HEK293 (cell line): ENCODE data around the gene RASL11B.

ENCODE experiments used
- CTCF ChIA-PET: fragments of 350-600 bp; formaldehyde crosslinking; extraction: SDS; loops from one replicate; lab custom pipeline; 2021; ENCODE audit warnings: antibody characterized with exemption; lab: Yijun Ruan, JAX
- POLR2A ChIA-PET: fragments of 300-600 bp; formaldehyde crosslinking; extraction: SDS; loops from one replicate; lab custom pipeline; 2020; ENCODE audit warnings: antibody characterized with exemption, inconsistent platforms; lab: Yijun Ruan, JAX
- H3K27ac ChIP-seq: fragments of 200-500 bp; sonication (Bioruptor generic); 2 replicates; pipeline ENCODE4 v1.5.1; 2014; ENCODE audit warnings: low read depth, low read length, control low read depth, inconsistent platforms; ENCODE audit errors: extremely low read depth
- H3K36me3 ChIP-seq, 2 experiments: fragments of 200-500 bp in 1 of 2; sonication (Bioruptor generic) in 1 of 2; 1 replicate in 1 of 2; 2 replicates in 1 of 2; pipeline ENCODE4 v1.5.1; 2014 to 2017; ENCODE audit warnings: inconsistent platforms in 2 of 2, low read length in 2 of 2; ENCODE audit not compliant: control insufficient read depth in 2 of 2, insufficient read depth in 1 of 2
- H3K4me1 ChIP-seq: fragments of 200-500 bp; sonication (Bioruptor generic); 2 replicates; pipeline ENCODE4 v1.5.1; 2014; ENCODE audit warnings: mild to moderate bottlenecking, low read length, inconsistent platforms; ENCODE audit not compliant: control insufficient read depth, insufficient read depth
- H3K4me3 ChIP-seq: 2 replicates; pipeline ENCODE4 v1.5.1; 2011; ENCODE audit warnings: low read depth, mild to moderate bottlenecking, control low read depth, low read length, moderate library complexity
- H3K9me3 ChIP-seq: fragments of 200-500 bp; sonication (Bioruptor generic); 2 replicates; pipeline ENCODE4 v1.5.1; 2014; ENCODE audit warnings: low read depth, low read length, inconsistent platforms; ENCODE audit not compliant: control insufficient read depth, insufficient read depth
- EGR2 ChIP-seq: fragments of 450-650 bp; formaldehyde crosslinking; IDR thresholded peaks from 2 replicates; pipeline ENCODE4 v1.5.1; 2016; ENCODE audit warnings: low read depth, missing biosample characterization, missing genetic modification characterization
- GLI4 ChIP-seq: fragments of 450-650 bp; formaldehyde crosslinking; IDR thresholded peaks from 2 replicates; pipeline ENCODE4 v1.5.1; 2016; ENCODE audit warnings: missing biosample characterization, missing genetic modification characterization
- SCRT2 ChIP-seq: fragments of 450-650 bp; formaldehyde crosslinking; IDR thresholded peaks from 2 replicates; pipeline ENCODE4 v1.5.1; 2016; ENCODE audit warnings: missing biosample characterization, missing genetic modification characterization
- ZBTB10 ChIP-seq: fragments of 450-650 bp; formaldehyde crosslinking; IDR thresholded peaks from 2 replicates; pipeline ENCODE4 v1.5.1; 2016; ENCODE audit warnings: missing biosample characterization, missing genetic modification characterization
- ZBTB11 ChIP-seq: fragments of 450-650 bp; formaldehyde crosslinking; conservative IDR thresholded peaks from 2 replicates; pipeline ENCODE4 v1.5.1; 2016; ENCODE audit warnings: low read depth, missing biosample characterization, missing genetic modification characterization
- ZBTB48 ChIP-seq: fragments of 450-650 bp; formaldehyde crosslinking; IDR thresholded peaks from 2 replicates; pipeline ENCODE4 v1.5.1; 2016; ENCODE audit warnings: missing biosample characterization, missing genetic modification characterization
- ZFHX2 ChIP-seq: fragments of 450-650 bp; formaldehyde crosslinking; conservative IDR thresholded peaks from 2 replicates; pipeline ENCODE4 v1.5.1; 2016; ENCODE audit warnings: missing biosample characterization, missing genetic modification characterization
- ZNF350 ChIP-seq: fragments of 450-650 bp; formaldehyde crosslinking; IDR thresholded peaks from 2 replicates; pipeline ENCODE4 v1.5.0; 2017; ENCODE audit warnings: missing biosample characterization, mild to moderate bottlenecking, missing genetic modification characterization
- ZNF398 ChIP-seq: fragments of 450-650 bp; formaldehyde crosslinking; IDR thresholded peaks from 2 replicates; pipeline ENCODE4 v1.5.1; 2017; ENCODE audit warnings: missing biosample characterization, missing genetic modification characterization
- ZNF658 ChIP-seq: fragments of 450-650 bp; formaldehyde crosslinking; IDR thresholded peaks from 2 replicates; pipeline ENCODE4; 2016; ENCODE audit warnings: missing biosample characterization, missing genetic modification characterization
- ZNF843 ChIP-seq: fragments of 450-650 bp; formaldehyde crosslinking; IDR thresholded peaks from 2 replicates; pipeline ENCODE4 v1.5.1; 2016; ENCODE audit warnings: missing biosample characterization, missing genetic modification characterization
- ZSCAN23 ChIP-seq: fragments of 450-650 bp; formaldehyde crosslinking; IDR thresholded peaks from 2 replicates; pipeline ENCODE4 v1.5.1; 2016; ENCODE audit warnings: missing biosample characterization, missing genetic modification characterization
- TF ChIP-seq, protein P1 (sequence below): fragments of 450-650 bp; formaldehyde crosslinking; IDR thresholded peaks from 2 replicates; pipeline ENCODE4 v1.5.1; 2016; ENCODE audit warnings: missing biosample characterization, missing genetic modification characterization

The RASL11B gene

GRCh38 chr4:52883707-52884669, 21.9 kb downstream of the RASL11B start:
- no peak overlapping the region for H3K27ac ChIP-seq
- no peaks in the 10 kb centered on the region for H3K36me3 ChIP-seq
- CTCF ChIA-PET: interaction anchor here (1.4 kb wide), 1 partner anchor 20 kb away, joined by 4 read pairs; no protein-coding TSS in a partner anchor
- TF ChIP-seq ZNF843 (tag by site-specific recombination): no peak
- peak; percentile 48; the same call in 1 of the 2 replicates for TF ChIP-seq EGR2 (tag by site-specific recombination)
- TF ChIP-seq ZFHX2 (tag by site-specific recombination): peak; percentile 34
- H3K4me3 ChIP-seq: no peak overlapping the region
- POLR2A ChIA-PET: no interaction called here
- no peaks in the 10 kb centered on the region for H3K9me3 ChIP-seq
- no peaks in the 10 kb centered on the region for H3K4me1 ChIP-seq

DNA sequence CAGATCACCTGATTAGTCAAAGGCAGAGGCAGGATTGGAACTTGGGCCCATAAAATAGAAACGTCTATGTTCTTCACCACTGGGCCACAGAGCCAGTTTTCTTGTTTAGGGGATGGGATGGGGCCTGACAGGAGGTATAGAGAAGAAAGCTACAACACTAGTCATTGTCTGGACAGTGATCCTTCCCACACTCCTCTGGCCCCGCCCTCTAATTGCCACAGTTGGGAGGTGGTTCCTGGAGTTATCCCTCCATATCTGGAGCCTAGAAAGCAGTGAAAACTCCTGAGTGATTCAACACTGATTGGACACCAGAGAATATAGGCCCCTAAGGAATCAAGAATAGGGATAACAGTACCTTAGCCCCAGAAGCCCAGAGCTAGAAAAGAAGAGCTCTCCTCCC, 22.9 kb downstream of the RASL11B start:
- CTCF ChIA-PET: no interaction called here
- Histone ChIP-seq H3K36me3 (no peaks in the 10 kb centered on the region), H3K9me3 (no peaks in the 10 kb centered on the region), H3K4me3 (no peak overlapping the region), H3K4me1 (no peaks in the 10 kb centered on the region), H3K27ac (no peak overlapping the region)
- POLR2A ChIA-PET: interaction anchor here (1.0 kb wide), 1 partner anchor 173 kb away, joined by 3 read pairs; no protein-coding TSS in a partner anchor
- TF ChIP-seq, protein P1, sequence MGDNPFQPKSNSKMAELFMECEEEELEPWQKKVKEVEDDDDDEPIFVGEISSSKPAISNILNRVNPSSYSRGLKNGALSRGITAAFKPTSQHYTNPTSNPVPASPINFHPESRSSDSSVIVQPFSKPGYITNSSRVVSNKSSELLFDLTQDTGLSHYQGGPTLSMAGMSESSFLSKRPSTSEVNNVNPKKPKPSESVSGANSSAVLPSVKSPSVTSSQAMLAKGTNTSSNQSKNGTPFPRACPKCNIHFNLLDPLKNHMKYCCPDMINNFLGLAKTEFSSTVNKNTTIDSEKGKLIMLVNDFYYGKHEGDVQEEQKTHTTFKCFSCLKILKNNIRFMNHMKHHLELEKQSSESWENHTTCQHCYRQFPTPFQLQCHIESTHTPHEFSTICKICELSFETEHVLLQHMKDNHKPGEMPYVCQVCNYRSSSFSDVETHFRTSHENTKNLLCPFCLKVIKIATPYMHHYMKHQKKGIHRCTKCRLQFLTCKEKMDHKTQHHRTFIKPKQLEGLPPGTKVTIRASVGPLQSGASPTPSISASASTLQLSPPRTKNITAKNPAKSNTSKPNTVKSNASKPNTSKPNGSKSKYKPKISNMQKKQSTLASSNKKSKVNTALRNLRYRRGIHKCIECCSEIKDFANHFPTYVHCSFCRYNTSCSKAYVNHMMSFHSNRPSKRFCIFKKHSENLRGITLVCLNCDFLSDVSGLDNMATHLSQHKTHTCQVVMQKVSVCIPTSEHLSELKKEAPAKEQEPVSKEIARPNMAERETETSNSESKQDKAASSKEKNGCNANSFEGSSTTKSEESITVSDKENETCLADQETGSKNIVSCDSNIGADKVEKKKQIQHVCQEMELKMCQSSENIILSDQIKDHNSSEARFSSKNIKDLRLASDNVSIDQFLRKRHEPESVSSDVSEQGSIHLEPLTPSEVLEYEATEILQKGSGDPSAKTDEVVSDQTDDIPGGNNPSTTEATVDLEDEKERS: no peak
- TF ChIP-seq ZBTB48 (tag by site-specific recombination): no peak
- no peak for TF ChIP-seq SCRT2 (tag by site-specific recombination)
- TF ChIP-seq ZBTB11 (tag by site-specific recombination): no peak
- no peak for TF ChIP-seq ZSCAN23 (tag by site-specific recombination)
- TF ChIP-seq GLI4: no peak
- no peak for TF ChIP-seq ZBTB10
- no peak for TF ChIP-seq ZNF658 (tag by site-specific recombination)
- no peak for TF ChIP-seq ZNF350 (tag by site-specific recombination)
- TF ChIP-seq ZNF398: no peak
